Bone marrow (tissue), 2 donors: Measurements from ENCODE around the gene ID2.
A peak's percentile ranks its signal among the peaks of the same experiment; 100 is the strongest.

ENCODE experiments used
- DNase-seq, 2 donors: peaks; one replicate each; lab custom pipeline; 2025; lab: John Stamatoyannopoulos, UW

The ID2 gene, protein sequence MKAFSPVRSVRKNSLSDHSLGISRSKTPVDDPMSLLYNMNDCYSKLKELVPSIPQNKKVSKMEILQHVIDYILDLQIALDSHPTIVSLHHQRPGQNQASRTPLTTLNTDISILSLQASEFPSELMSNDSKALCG

DNA sequence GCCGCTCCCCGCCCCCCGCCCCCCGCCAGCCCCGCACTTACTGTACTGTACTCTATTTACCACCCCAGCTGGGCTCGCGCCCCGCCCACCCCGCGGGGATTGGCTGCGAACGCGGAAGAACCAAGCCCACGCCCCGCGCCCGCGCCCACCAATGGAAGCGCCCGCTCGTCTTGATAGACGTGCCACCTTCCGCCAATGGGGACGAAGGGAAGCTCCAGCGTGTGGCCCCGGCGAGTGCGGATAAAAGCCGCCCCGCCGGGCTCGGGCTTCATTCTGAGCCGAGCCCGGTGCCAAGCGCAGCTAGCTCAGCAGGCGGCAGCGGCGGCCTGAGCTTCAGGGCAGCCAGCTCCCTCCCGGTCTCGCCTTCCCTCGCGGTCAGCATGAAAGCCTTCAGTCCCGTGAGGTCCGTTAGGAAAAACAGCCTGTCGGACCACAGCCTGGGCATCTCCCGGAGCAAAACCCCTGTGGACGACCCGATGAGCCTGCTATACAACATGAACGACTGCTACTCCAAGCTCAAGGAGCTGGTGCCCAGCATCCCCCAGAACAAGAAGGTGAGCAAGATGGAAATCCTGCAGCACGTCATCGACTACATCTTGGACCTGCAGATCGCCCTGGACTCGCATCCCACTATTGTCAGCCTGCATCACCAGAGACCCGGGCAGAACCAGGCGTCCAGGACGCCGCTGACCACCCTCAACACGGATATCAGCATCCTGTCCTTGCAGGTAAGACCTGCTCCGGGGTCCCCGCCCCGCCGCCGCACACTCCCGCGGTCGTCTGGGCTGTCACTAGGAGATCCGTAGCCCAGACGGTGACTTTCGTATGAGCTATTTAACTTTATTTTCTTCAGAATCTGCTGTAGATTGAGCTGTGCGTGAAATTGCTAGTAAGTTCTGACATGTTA lies at the start of gene ID2:
Gene ID2 (plus strand): TSS at position 271 of the 907 bp plus-strand sequence. CDS start 110 bp downstream, at position 381.
- peak; percentile 93 to 94 for DNase-seq

DNA sequence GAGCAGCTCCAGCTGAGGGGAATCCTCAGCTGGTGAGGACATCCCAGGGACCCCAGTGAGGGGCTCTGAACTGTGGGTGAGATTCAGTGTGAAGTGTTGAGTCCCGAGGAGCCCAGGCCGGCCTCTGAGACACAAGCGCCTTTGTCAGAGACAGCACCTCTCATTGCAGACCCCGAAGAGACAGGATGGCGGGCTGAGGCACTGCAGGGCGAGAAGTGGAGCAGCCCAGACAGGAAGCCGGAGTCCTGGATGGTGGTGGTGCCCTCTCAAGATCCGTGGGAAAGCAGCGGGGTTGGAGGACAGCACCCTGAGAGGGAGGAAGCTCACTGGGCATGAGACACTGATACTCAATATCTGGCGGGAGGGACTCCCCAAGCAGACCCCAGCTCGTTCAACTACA lies 49.1 kb upstream of the ID2 start:
- no peak for DNase-seq

DNA sequence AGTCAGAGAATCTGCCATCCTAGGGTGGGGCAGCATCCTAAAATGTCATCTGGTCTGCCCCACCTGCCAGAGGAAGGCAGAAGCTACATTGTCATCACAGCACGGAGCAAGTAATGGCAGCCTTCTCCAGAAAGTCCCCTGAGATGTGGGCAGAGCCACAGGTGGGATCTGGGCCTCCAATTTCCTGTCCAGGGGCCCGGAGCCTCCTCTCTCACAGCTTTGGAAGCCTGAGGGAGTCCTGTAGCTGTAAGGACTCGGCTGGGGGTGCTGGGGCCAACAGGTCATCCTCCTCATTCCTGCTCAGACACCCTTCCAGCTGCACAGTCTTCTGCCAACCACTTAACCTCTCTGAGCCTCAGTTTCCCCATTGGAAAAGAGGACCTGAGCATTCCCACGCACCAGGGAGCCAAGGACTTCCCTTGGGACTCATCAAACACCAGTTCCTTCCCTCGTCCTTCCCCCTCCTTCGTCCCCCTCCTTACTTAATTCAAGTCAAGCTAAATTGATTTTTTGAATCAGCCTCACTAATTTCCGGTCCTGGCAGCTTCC lies 48.6 kb upstream of the ID2 start:
- DNase-seq = no peak

DNA sequence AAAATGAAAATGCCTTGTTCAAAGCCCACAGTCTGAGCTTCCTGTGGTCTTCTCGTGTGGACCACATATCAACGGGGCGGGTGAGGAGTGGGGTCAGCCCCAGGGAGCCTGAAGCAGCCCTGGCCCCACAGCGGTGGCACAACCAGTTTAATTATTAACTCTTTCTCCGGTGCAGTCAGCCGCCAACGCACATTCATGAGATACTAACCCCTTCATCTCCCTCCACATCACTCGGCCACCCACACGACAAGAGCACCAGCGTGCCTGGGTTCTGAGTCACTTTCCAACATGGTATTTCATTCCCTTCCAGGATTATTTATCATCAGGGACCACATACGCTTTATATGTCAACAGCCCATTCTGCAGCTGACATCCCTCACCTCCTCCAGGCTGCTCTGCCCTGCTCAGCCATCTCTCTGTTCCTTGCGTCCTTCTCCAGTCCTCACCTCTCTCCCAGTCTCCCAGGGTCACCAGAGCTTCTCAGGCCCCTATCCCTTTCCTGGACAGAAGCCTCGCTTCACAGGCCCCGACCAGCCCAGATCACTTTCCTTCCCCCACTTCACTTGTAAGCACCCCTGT lies 48.0 kb upstream of the ID2 start:
- DNase-seq = no peak

DNA sequence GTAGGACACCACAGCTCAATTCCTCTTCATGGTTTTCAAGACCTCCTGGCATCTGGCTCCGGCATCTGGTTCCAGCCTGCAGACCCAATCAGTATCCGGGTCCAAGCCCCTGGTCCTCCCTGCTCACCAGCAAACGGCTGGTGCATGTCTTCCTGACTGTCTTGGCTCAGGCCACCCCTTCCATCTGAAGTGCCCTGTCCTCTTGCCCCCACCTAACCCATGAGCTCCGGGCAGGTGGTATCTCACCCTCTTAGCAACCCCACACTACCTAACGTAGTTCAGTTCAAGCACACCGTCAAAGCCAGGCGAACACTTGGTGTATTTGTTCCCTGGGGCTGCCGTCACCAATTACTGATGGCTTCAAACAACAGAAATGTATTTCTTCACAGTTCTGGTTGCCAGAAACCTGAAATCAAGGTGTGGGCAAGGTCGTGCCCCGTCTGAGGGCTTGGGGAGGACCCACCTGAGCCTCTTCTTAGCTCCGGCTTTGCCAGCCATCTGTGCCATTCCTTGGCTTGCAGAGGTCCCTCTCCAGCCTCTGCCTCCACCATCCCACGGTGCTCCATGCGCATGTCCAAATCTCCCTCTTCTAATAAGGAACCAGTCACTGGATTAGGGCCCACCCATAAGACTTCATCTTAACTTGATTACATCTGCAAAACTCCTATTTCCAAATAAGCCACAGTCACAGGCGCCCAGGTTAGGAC lies 47.2 kb upstream of the ID2 start:
- no peak for DNase-seq

DNA sequence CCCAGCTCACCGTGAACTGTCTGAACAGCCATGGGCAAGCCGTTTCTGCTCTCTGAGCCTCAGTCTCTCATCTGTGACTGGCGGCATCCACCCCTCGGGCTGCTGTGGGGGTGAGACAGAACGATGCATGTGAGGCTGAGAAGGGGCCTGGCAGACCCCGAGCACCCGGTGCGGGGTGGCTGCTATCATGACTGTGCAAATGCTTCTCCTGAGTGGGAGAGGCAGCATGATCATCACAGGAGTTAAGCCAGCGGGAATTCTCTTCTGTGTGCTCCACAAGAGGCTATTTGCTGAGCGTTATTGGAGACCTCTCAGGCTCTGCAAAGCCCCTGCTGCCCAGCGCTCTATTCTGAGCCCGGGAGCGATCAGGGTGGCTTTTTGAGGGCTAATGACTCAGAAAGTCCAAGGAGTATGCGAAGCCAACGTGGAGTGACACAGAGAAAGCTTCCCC lies 45.8 kb upstream of the ID2 start:
- no peak for DNase-seq

DNA sequence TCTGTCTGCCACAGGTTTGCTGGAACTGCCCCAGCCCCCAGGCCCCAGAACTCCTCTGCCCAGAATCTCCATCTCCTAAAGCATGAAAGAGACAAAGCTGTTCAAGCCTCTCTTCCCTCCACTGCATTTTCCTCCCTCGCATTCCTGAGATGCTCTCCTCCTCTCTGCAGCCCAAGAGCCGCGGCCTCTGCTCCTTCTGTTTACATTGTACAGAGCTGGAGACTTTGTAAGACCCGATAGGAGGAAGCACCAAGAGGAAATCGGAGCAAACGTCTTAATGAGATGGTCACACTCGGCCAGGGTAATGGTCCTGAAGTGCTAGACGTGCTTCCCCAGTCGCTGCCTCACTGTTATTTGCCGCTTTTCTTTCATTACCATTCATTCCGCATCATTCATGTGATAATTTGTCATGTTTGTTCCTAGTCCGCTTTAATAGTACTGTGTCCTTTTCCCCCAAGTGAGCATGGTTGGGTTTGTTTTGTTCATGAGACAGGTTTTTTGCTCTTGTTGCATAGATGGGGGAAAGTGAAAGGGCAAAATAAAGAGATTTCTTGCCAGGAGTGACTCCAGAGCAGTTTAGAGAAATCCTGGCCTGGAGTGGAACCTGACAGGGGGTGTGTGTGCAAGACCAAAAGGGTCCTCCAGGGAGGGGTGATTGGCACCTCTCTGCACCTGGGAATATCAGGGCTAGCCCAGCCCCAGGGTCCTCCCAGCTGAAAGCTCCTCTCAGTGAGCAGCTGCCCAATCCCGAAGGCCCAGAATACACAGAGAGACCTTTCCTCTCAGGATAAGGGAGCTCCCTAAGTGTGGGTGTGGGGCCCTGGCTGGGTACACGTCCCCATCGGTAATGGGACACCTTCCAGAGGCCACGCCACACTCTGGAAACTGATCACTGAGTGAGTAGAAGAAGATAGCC lies 44.9 kb upstream of the ID2 start:
- DNase-seq = no peak

DNA sequence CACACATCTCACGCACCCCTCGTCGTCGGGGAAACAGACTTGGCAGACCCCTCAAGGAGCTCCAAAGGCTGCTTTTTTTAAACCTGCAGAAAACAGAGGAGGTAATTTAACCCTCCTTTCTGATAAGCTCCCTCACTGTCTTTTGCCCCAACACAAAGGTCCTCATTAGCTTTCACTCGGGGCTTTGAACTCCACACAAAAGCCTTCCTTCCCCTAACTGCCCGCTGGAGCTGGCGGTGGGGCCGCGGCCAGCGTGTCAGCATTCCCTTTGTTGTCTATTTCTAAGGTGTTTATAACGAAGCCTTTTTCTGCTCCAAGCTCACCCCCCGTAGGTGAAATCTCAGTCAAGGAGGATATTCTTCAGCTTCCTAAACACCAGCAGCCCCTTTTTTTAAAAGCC lies 43.5 kb upstream of the ID2 start:
- DNase-seq = no peak

DNA sequence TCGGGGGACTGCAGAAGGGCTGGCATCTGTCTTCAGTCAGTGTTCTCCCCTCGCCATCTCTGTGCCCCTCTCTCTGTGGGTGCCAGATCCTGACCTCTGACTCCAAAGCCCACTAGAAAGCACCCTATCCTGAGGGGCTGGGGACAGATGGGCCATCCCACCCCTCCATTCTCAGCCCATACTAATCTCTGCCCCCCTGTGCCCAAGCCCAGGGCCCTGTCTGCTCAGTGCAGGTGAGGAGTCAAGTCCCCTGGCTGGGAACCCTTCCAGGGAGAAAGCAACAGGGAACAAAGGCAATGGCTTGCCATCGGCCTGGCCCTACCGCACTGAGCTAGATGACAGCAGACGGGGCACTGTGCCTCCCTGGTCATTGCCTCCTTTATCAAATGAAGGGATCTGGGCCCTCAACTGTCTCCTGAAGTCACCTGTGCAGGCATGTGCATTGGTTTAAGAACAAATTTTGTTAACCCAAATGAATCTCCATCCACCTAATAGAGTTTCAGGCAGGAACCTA lies 42.7 kb upstream of the ID2 start:
- no peak for DNase-seq

DNA sequence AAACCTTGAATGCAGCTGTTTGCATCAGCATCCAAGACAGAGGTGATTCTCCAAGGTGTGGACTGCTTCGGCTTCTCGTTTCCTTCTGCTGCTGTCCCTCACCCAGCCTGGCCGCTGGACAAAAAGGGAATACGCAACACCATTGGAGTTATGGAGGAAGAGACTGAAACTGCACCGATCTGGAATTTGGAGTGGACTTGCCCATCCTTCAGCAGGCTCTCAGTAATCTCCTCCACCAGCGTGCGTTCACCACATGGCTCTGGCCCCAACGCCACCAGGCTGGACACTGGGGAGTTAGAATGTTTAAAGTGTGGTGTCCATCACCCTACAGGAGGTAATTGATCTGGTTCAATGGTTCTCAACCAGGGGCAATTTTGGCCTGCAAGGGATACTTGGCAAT lies 41.4 kb upstream of the ID2 start:
- no peak for DNase-seq

DNA sequence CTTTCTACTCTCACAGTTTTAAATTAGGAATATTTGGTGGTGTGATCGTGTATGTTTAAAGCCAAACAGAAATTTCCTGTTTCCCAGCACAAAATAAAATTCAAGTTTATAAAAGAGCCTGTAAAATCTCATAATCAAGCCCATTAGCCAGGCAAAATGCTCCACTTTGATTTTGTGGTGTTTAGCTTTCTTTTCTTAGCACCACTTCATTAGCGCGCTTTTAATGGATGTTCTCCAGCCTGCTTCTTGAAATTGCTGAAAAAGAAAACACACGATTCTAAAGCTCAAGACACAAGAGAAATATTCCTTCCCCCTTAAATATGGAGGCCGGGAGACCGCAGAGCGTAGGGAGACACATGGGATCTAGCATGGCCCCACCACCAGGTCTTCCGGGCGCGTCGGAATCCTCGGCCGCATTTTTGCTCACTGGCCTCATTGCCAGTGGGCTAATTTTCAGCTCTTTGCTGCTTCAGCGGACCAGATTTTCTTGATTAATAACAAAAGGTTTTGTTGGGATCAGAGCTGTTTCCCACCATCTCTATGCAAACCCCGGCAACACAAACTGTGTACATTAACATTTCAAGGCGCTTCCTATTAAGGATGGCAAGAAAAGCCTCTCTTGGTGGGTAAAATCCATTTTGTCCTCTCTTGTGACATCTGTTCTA lies 40.4 kb upstream of the ID2 start:
- DNase-seq = no peak

DNA sequence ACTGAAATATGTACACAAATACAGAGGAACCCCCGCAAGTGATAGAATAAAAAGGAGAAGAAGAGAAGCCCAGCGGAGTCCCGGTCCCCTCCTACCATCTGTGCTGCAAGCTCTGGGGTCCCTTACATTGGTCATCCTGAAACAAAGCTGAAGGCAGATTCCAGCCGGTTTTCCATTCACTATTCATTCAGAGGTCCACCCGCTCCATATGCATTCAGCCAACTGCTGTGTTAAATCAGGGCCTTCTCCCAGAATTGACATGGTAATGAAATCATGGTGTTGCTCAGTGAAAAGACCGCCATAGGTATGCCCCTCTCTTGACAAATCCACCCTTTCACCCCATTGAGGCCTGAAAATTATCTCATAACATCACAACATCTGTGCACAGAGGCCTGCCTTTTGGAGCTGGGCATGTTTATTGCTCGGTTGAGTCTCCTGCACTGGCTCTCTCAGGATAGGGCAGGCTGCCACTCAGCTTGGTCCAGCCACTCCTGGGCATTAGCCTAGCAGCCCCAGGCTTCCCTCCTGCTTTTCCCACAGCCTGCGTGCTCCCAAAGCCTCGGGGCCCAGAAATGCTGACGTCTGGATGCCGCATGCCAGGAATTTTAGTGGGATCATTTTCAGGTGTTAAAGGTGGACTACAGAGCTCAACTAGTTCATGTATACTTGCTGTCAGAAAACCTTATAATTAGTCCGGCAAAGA lies 39.3 kb upstream of the ID2 start:
- no peak for DNase-seq

DNA sequence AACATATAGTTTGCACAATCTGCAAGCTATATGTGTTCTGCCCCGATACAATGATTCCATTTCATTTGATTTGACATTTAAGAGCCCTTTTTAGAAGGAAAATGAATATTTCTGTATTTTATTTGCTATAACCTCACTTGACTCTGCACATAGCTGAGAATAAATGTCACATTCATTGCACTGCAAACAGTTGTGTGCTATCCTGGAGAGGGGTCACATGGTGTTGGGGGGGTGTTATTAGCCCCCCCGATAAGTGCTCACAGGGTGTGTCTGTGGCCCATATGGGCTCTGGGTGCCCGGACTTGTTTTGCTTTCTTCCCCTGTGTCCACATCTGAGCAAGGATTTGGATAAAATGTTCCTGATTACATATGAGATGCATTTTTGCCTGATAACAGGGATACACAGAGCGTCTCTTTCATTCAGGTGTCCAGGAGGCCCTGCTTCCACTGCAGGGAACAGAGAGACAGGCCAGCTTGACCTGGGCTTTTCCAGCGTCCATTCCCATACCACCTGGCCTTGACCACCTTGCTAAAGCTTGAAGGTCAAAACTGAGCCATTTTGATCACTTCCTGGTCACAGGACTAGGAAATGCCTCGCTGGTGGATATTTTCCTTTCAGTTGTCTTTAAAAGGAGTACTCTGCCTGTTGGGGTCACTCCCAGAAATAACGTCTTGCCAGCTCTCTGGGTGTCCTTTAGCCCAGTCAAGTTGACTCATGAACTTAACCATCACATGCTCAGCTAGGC lies 38.4 kb upstream of the ID2 start:
- no peak for DNase-seq

DNA sequence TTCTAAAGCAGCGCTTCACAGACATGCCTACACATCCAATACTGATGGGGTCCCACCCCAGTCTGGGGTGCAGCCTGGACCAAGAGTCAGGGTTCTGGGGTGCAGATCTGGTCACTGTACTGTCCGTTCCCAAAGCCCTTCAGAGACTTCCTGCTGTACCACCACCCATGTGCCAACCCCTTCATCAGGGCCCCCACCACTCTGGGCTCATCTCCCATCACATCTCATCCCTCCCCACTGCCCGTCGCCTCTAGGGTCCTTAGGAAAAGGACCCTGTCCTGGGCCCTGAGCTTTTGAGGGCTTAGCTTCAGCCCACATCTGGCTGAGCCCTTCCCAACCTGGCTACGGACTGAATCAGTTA lies 37.9 kb upstream of the ID2 start:
- DNase-seq = no peak

DNA sequence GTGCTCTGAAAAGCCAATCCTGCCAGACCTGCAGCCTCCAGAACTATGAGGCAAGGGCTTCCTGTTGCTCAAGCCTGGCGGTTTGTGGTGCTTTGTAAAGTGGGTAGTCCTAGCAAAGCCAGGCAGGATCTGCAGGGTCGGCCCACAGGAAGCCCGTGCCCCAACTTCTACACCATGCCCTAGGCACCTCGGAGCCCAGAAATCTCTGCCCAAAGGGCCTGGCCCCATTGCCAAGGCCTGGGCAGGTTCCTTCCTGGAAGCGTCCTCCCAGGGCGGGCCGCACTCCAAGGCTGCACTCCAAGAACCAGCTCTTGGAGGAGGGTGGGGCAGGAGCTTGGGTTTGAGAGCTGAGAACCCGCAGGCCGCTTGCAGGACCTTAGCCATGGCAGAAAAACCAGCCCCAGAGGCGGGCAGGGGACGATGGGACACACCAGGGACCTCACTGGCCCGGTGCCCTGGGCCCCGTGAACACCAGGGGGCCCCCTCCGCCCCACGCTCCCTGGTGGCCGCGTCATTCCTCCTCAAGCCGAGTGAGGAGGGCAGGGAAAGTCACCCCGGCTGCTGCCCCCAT lies 37.2 kb upstream of the ID2 start:
- no peak for DNase-seq

DNA sequence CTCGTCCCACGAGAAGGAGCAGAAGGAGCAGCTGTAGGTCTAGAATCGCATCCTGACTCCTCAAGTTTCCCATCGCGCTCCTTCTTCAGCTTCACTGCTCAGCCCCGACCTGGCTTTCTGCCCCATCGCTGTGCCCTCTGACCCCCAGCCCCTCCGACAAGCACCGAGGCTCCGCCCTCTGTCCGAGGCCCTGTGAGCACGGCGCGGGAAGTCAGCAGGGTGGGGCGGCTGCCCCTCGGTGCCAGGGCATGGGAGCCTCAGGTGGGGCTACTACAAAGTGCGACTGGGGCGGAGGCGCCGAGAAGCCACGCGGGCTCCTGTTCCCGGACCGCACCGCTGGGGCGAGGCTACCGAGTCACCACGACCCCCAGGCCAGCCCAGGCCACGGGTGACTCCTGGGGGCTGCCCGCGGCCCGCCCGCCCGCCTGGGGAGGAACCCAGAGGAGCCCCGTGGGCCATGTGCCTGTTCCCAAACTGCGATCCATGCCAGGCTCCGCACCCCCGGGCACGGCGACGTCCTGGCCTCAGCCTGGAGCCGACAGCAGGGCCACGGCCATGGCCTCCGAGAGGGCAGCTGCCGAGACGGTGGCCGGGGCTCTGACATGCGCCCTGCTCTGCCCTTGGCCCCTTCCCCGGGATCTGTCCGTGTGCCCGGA lies 36.6 kb upstream of the ID2 start:
- DNase-seq = no peak

DNA sequence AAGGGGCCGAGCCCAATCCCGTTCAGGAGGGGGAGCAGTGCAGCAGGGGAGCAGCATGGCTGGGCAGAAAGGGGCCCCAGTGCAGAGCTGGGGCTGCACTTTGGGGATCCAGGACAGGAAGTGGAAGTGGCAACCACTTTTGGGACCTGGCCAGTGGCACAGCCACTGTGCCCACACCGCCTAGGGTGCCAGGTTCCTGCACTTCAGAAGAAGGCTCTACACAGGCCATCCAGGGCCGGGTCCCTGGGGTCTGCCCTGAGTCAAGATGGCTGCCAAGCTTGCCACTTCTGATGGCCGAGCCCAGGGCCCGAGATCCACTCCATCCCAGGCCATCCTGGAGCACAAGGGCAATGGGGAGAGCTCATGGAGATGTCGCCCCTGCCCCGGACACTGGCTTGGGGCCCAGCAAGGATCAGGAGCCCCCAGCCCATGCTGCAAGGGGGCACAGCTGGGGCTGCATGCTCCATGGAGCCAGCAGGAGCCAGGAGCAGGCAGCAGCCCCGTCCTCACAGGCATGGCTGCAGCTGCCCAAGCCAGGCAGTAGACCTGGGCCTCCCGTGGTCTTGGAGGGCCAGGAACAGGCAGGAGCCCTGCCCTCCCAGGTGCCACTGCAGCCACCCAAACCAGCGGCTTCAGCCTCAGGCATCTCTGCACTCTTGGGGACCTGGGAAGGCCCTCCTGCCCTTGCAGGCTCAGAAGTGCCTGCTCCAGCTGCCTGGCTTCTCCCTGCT lies 35.0 kb upstream of the ID2 start:
- no peak for DNase-seq

DNA sequence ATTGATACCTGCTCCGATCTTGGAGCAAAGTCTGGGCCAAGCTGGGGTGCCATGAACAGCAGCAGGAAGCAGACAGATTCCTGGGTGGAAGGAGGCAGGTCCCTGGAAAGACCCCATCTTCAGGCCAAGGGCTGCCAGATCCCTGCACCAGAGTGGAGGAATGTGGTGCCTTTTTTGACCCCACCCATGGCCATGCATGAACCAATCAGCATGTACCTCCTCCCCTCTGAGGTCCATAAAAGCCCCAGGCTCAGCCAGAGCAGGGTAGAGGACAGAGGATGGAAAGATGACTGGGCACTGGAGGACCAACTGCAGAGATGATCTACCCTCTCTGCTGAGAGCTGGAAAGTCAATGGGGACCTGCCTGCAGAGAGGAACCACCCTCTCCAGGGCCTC lies 34.4 kb upstream of the ID2 start:
- no peak for DNase-seq
